ENCODE results near the gene ROBO2. TPM values are rescaled to one million over a fixed set of nuclear protein-coding genes. Genes with fewer than 3 reads are reported as not detected.

The ROBO2 gene
- total RNA-seq, 2 donors from 2014 or later: not detected

- H3K27ac Mint-ChIP-seq: no peak overlapping the region
- no peak for ATAC-seq (replicated peaks in 1 of 2)
These were observed 420.4 kb downstream of the ROBO2 start for GRCh38 chr3:77460326-77460725.

DNA sequence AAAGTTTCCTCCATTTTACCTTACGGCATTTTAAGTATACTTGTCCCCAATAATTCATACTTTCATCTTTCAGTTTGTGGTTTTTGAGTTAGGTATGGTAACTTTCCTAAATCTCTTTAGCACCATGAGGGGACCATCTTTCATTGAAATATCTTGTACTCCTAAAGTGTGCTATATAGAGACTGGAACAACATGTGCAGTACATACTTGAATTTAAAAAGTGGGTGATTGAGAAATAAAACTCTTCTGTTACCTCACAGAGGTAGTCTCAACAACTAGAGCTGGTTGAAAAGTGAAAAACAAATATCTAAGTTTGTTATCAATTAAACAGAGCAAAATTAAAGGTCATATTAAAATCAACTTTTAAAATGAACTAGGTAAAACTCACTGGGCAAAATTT lies 423.1 kb downstream of the ROBO2 start:
- DNase-seq: no peak
- Mint-ChIP-seq H3K4me1 (ENCODE audit: low read depth) (no peaks in the 10 kb centered on the region), H3K36me3 (ENCODE audit: insufficient read depth in 2 of 2) (peaks cover 0 to 4% of the 10 kb centered on the region in 2 donors), H3K9me3 (peaks cover 9 to 15% of the 10 kb centered on the region in 2 donors), H3K4me3 (no peak overlapping the region), H3K27me3 (ENCODE audit: low read depth) (no peaks in the 10 kb centered on the region), H3K27ac (no peak overlapping the region)
- ATAC-seq (replicated peaks in 1 of 2): no peak

More at GRCh38 chr3:77460326-77460725, 420.4 kb downstream of the ROBO2 start:
- Mint-ChIP-seq H3K36me3 (ENCODE audit: insufficient read depth in 2 of 2) (peaks cover 0 to 4% of the 10 kb centered on the region in 2 donors), H3K4me1 (ENCODE audit: low read depth) (no peaks in the 10 kb centered on the region), H3K9me3 (peaks cover 5 to 12% of the 10 kb centered on the region in 2 donors), H3K4me3 (no peak overlapping the region), H3K27me3 (ENCODE audit: low read depth) (no peaks in the 10 kb centered on the region)
- DNase-seq: no peak

DNA sequence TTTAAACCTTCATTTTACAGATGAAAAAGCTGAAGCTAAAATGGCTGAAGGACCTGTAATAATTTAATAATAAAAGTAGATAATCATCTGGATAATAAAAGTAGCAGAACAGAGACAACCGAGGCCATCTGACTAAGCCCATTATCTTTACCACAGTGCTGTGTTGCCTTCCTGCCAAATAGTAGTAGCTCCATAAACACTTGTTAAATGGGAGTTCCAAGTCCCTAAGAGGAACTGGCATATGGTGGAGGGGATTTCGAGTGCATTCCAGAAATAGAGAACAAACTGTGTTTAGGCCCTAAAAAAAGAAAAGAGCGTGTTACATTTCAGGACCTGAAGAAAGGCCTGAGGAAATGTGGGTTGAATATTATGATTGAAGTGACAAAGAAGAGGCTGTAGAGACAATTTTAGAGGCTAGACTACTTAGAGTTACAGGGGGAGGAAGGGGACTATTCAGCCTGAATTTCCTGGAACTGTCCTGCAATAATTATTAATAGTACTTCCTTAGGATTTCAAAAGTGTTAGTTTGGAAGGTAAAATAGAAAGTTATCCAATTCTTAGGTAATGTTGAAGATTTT lies 424.3 kb downstream of the ROBO2 start:
- H3K9me3 Mint-ChIP-seq: peaks cover 9 to 15% of the 10 kb centered on the region in 2 donors
- H3K36me3 Mint-ChIP-seq (ENCODE audit: insufficient read depth in 2 of 2): peaks cover 0 to 4% of the 10 kb centered on the region in 2 donors
- no peaks in the 10 kb centered on the region for H3K4me1 Mint-ChIP-seq (ENCODE audit: low read depth)
- DNase-seq (no peak), ATAC-seq (replicated peaks in 1 of 2) (no peak)
- no peak overlapping the region for H3K4me3 Mint-ChIP-seq
- no peak overlapping the region for H3K27ac Mint-ChIP-seq
- H3K27me3 Mint-ChIP-seq (ENCODE audit: low read depth): no peaks in the 10 kb centered on the region

DNA sequence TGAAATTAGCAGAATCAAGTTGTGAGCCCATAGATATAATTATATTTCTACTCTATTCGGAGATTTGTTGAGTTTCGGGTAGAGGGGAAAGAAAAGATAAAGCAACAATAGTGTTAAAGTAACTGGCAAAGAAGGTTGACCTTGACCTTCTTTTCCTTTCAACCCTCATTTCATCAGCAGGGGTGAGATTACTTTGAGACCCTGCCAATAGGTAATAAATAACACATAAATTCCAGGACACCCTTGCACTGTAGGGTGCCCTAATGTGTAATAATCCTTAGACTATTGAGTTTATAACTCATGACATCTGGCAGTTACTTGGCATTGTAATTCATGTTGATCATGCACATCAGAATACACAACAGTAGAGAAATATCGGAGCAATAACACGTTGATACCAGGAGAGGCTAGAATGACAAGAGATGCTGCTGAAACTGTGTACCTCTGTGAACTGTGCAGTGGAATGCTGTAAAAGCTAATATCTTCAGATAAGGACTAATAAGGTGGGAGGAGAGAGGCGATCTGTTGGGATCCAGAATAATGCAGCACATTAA lies 426.7 kb downstream of the ROBO2 start:
- no peaks in the 10 kb centered on the region for H3K4me1 Mint-ChIP-seq (ENCODE audit: low read depth)
- no peak for ATAC-seq (replicated peaks in 1 of 2)

GRCh38 chr3:77467702-77468625 lies 428.1 kb downstream of the ROBO2 start:
- H3K27me3 Mint-ChIP-seq (ENCODE audit: low read depth): no peaks in the 10 kb centered on the region
- DNase-seq: no peak
- H3K9me3 Mint-ChIP-seq: peaks cover 12 to 15% of the 10 kb centered on the region in 2 donors
- no peaks in the 10 kb centered on the region for H3K4me1 Mint-ChIP-seq (ENCODE audit: low read depth)
- no peak for ATAC-seq (replicated peaks in 1 of 2)
- no peak overlapping the region for H3K4me3 Mint-ChIP-seq
- no peak overlapping the region for H3K27ac Mint-ChIP-seq
- H3K36me3 Mint-ChIP-seq (ENCODE audit: insufficient read depth in 2 of 2): no peaks in the 10 kb centered on the region

More for the DNA sequence above, 426.7 kb downstream of the ROBO2 start:
- Mint-ChIP-seq H3K27me3 (ENCODE audit: low read depth) (no peaks in the 10 kb centered on the region), H3K27ac (no peak overlapping the region), H3K9me3 (peaks cover 11% of the 10 kb centered on the region in 2 donors), H3K4me3 (no peak overlapping the region), H3K36me3 (ENCODE audit: insufficient read depth in 2 of 2) (no peaks in the 10 kb centered on the region)
- no peak for DNase-seq

DNA sequence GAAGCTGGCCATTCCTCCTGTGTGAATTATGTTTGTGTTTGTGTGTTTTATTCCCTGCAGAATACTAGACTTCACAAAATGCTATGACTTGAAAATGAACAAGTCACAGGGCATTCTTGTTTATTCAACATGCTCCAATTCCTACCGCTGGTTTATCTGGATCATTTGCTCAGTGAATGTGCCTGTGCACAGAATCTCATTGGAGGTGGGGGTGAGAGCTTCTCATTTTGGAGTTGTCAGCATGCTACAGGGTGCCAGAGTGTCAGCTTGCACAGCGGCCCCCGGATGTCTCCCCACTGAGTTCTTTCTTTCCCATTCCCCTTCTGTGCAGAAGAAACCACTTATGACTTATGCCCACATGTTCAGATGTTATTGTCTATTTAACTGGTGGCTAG lies 428.7 kb downstream of the ROBO2 start:
- H3K4me3 Mint-ChIP-seq: no peak overlapping the region
- H3K9me3 Mint-ChIP-seq: peaks cover 12 to 15% of the 10 kb centered on the region in 2 donors
- H3K27me3 Mint-ChIP-seq (ENCODE audit: low read depth): no peaks in the 10 kb centered on the region
- no peaks in the 10 kb centered on the region for H3K36me3 Mint-ChIP-seq (ENCODE audit: insufficient read depth in 2 of 2)
- DNase-seq: no peak
- H3K27ac Mint-ChIP-seq: no peak overlapping the region
- ATAC-seq (replicated peaks in 1 of 2): no peak
- no peaks in the 10 kb centered on the region for H3K4me1 Mint-ChIP-seq (ENCODE audit: low read depth)

- H3K27ac Mint-ChIP-seq: no peak overlapping the region
- H3K4me1 Mint-ChIP-seq (ENCODE audit: low read depth): no peaks in the 10 kb centered on the region
- H3K27me3 Mint-ChIP-seq (ENCODE audit: low read depth): no peaks in the 10 kb centered on the region
- DNase-seq (no peak), ATAC-seq (replicated peaks in 1 of 2) (no peak)
- peaks cover 0 to 2% of the 10 kb centered on the region in 2 donors for H3K36me3 Mint-ChIP-seq (ENCODE audit: insufficient read depth in 2 of 2)
- peaks cover 7 to 12% of the 10 kb centered on the region in 2 donors for H3K9me3 Mint-ChIP-seq
- no peak overlapping the region for H3K4me3 Mint-ChIP-seq
These were observed 435.6 kb downstream of the ROBO2 start for GRCh38 chr3:77475507-77475906.

DNA sequence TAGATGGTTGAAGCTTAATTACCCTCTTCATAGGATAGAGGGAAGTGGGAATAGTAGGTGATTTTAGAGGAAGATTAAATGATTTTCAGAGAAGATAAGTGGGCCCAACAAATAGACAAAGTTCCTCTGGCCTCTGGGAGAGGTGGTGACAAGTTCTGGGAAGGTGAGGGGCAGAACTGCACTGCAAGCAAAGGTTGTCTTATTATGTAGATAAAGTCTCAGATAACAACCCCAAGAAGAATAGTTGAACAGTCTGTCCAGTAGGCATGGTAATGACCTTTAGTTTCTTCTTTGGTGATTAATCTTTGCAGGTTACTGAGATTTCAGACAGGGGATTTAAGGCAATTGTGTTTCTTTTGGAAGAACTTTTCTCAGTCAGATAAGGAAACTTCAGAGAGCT lies 439.1 kb downstream of the ROBO2 start:
- H3K4me1 Mint-ChIP-seq (ENCODE audit: low read depth): no peaks in the 10 kb centered on the region
- H3K27ac Mint-ChIP-seq: no peak overlapping the region
- DNase-seq (no peak), ATAC-seq (replicated peaks in 1 of 2) (no peak)
- H3K36me3 Mint-ChIP-seq (ENCODE audit: insufficient read depth in 2 of 2): peaks cover 0 to 2% of the 10 kb centered on the region in 2 donors
- H3K9me3 Mint-ChIP-seq: peaks cover 3 to 9% of the 10 kb centered on the region in 2 donors
- no peaks in the 10 kb centered on the region for H3K27me3 Mint-ChIP-seq (ENCODE audit: low read depth)
- H3K4me3 Mint-ChIP-seq: no peak overlapping the region

DNA sequence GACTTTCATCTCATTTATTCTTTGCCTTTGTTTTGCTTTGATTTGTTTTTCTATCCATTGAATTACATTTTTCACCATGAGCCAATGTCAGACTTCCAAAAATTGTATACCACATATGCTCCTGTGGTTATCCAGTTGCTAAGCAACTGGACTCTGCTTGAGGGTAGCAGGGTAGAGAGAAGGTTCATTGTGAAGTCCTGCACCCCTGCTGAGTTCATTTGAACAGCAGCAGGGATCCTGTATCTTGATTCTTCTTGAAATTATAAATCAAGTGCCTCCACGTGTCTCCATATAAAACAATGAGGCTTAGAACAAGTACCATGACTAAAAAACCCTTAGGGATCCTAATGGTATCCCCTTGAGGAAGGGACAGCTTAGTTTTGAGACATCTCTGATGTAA lies 449.3 kb downstream of the ROBO2 start:
- Mint-ChIP-seq H3K27me3 (ENCODE audit: low read depth) (no peaks in the 10 kb centered on the region), H3K36me3 (ENCODE audit: insufficient read depth in 2 of 2) (peaks cover 5 to 8% of the 10 kb centered on the region in 2 donors), H3K9me3 (peaks cover 17 to 18% of the 10 kb centered on the region in 2 donors), H3K4me1 (ENCODE audit: low read depth) (no peaks in the 10 kb centered on the region), H3K27ac (no peak overlapping the region), H3K4me3 (no peak overlapping the region)
- DNase-seq: no peak
- ATAC-seq (replicated peaks in 1 of 2): no peak

DNA sequence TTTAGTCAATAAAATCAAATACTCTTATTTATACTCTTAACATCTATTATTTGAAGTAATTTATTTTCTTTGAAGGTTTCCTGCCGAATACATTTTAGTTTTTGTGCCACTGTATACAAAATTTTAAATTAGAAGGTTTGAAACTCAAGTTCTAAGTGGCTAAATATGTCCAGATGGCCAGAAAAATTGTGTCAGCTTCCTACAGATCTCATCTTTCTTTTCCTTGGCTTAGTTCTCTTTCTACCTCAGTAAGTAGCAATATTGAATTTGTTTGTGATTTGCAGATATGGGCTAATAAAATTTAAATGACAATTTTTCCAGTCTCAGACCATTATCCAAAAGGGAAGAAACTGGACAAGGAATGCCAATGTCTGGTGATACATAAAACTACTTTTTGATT lies 452.1 kb downstream of the ROBO2 start:
- no peaks in the 10 kb centered on the region for H3K4me1 Mint-ChIP-seq (ENCODE audit: low read depth)
- H3K9me3 Mint-ChIP-seq: peaks cover 8 to 10% of the 10 kb centered on the region in 2 donors
- H3K27ac Mint-ChIP-seq: no peak overlapping the region

GRCh38 chr3:77500721-77501120 lies 460.8 kb downstream of the ROBO2 start:
- H3K4me1 Mint-ChIP-seq (ENCODE audit: low read depth): no peaks in the 10 kb centered on the region
- DNase-seq: no peak
- no peaks in the 10 kb centered on the region for H3K36me3 Mint-ChIP-seq (ENCODE audit: insufficient read depth in 2 of 2)
- ATAC-seq (replicated peaks in 1 of 2): no peak
- peaks cover 0 to 3% of the 10 kb centered on the region in 2 donors for H3K9me3 Mint-ChIP-seq
- no peaks in the 10 kb centered on the region for H3K27me3 Mint-ChIP-seq (ENCODE audit: low read depth)
- no peak overlapping the region for H3K4me3 Mint-ChIP-seq
- no peak overlapping the region for H3K27ac Mint-ChIP-seq

More for the DNA sequence above, 452.1 kb downstream of the ROBO2 start:
- Mint-ChIP-seq H3K27me3 (ENCODE audit: low read depth) (no peaks in the 10 kb centered on the region), H3K4me3 (no peak overlapping the region), H3K36me3 (ENCODE audit: insufficient read depth in 2 of 2) (peaks cover 4 to 5% of the 10 kb centered on the region in 2 donors)
- DNase-seq (no peak), ATAC-seq (replicated peaks in 1 of 2) (no peak)

GRCh38 chr3:77506384-77506783 lies 466.5 kb downstream of the ROBO2 start:
- Mint-ChIP-seq H3K27me3 (ENCODE audit: low read depth) (no peaks in the 10 kb centered on the region), H3K4me3 (no peak overlapping the region), H3K36me3 (ENCODE audit: insufficient read depth in 2 of 2) (no peaks in the 10 kb centered on the region), H3K9me3 (peaks cover 2% of the 10 kb centered on the region in 2 donors), H3K4me1 (ENCODE audit: low read depth) (no peaks in the 10 kb centered on the region), H3K27ac (no peak overlapping the region)
- no peak for DNase-seq
- no peak for ATAC-seq (replicated peaks in 1 of 2)

GRCh38 chr3:77513542-77513941 lies 473.6 kb downstream of the ROBO2 start:
- H3K27ac Mint-ChIP-seq: no peak overlapping the region
- peaks cover 2 to 5% of the 10 kb centered on the region in 2 donors for H3K9me3 Mint-ChIP-seq
- no peak overlapping the region for H3K4me3 Mint-ChIP-seq
- DNase-seq: no peak
- no peaks in the 10 kb centered on the region for H3K27me3 Mint-ChIP-seq (ENCODE audit: low read depth)
- no peak for ATAC-seq (replicated peaks in 1 of 2)
- no peaks in the 10 kb centered on the region for H3K4me1 Mint-ChIP-seq (ENCODE audit: low read depth)
- no peaks in the 10 kb centered on the region for H3K36me3 Mint-ChIP-seq (ENCODE audit: insufficient read depth in 2 of 2)

Data from activated T-cell treated with anti-CD3 and anti-CD28 coated beads, Interleukin-2, amount 50 U/mL, for 72 hours (primary cell).